B cell (primary cell): ENCODE results near the gene SH3GL3. TPM values are rescaled to one million over a fixed set of nuclear protein-coding genes. Genes with fewer than 3 reads are reported as not detected.

ENCODE experiments used
- ATAC-seq: fragments of 200-7000 bp; cut with Tn5 transposase; one replicate; pipeline ENCODE4 v1.10.0; 2021; ENCODE audit warnings: low read depth, mild to moderate bottlenecking, moderate number of reproducible peaks, moderate library complexity
- CTCF ChIA-PET: fragments of 350-600 bp; sonication (Branson Sonifier 250); formaldehyde crosslinking; loops from one replicate; lab custom pipeline; 2021; ENCODE audit warnings: antibody characterized with exemption, inconsistent platforms; lab: Charles Lee
- POLR2A ChIA-PET: fragments of 350-600 bp; sonication (Branson Sonifier 250); formaldehyde crosslinking; loops from one replicate; lab custom pipeline; 2021; ENCODE audit warnings: antibody characterized with exemption; lab: Charles Lee
- DNase-seq: peaks from one replicate; pipeline ENCODE4 v3.0.0; 2013
- H2AFZ ChIP-seq: 2 replicates; pipeline ENCODE4 v1.6.1; 2012; ENCODE audit warnings: mild to moderate bottlenecking, low read depth, low read length; ENCODE audit not compliant: insufficient read depth, poor library complexity, severe bottlenecking
- H3K27ac ChIP-seq, 2 donors: 1 replicate in 1 of 2; 2 replicates in 1 of 2; pipeline ENCODE4 v1.5.1; 2012 to 2013; ENCODE audit warnings: low read length in 2 of 2, mild to moderate bottlenecking in 2 of 2, moderate library complexity in 1 of 2
- H3K27me3 ChIP-seq, 4 experiments: fragments of 200-600 bp in 1 of 4; sonication (generic) in 1 of 4; replicated peaks in 1 of 4; 1 replicate in 2 of 4; 2 replicates in 2 of 4; pipeline versions ENCODE4 v1.6.1 to v1.7.0; 2013 to 2016; ENCODE audit warnings: low read length in 3 of 4, mild to moderate bottlenecking in 2 of 4, mixed read lengths in 1 of 4, moderate library complexity in 1 of 4; ENCODE audit not compliant: insufficient read depth in 4 of 4, control insufficient read depth in 3 of 4; ENCODE audit errors: control extremely low read depth in 1 of 4
- H3K36me3 ChIP-seq, 2 experiments: replicated peaks in 1 of 2; 1 replicate in 1 of 2; 2 replicates in 1 of 2; pipeline versions ENCODE4 v1.6.1 to v1.7.1; 2013; ENCODE audit warnings: low read length in 1 of 2; ENCODE audit not compliant: insufficient read depth in 2 of 2, control insufficient read depth in 1 of 2; ENCODE audit errors: control extremely low read depth in 1 of 2, extremely low read depth in 1 of 2
- H3K4me1 ChIP-seq, 2 donors: fragments of 200-600 bp in 1 of 2; sonication (generic) in 1 of 2; 1 replicate in 1 of 2; 2 replicates in 1 of 2; pipeline versions ENCODE4 v1.5.1 to v1.6.1; 2013 to 2017; ENCODE audit warnings: low read length in 2 of 2; ENCODE audit not compliant: control insufficient read depth in 2 of 2, insufficient read depth in 2 of 2
- H3K4me2 ChIP-seq: replicated peaks from 2 replicates; pipeline ENCODE3; 2012; ENCODE audit warnings: mild to moderate bottlenecking, low read depth, low read length; ENCODE audit not compliant: poor library complexity, severe bottlenecking
- H3K4me3 ChIP-seq, 5 experiments: fragments of 200-600 bp in 1 of 5; sonication (generic) in 1 of 5; 1 replicate in 3 of 5; 2 replicates in 2 of 5; pipeline versions ENCODE4 v1.5.1 to v1.7.0; 2011 to 2016; ENCODE audit warnings: low read length in 4 of 5, mild to moderate bottlenecking in 4 of 5, low read depth in 2 of 5, control low read depth in 1 of 5, moderate library complexity in 1 of 5; ENCODE audit not compliant: insufficient read depth in 1 of 5; ENCODE audit errors: control extremely low read depth in 1 of 5, extremely low read depth in 1 of 5
- H3K79me2 ChIP-seq: fragments of 200-600 bp; sonication (generic); one replicate; pipeline ENCODE4 v1.6.0; 2016; ENCODE audit warnings: low read length; ENCODE audit not compliant: control insufficient read depth, insufficient read depth
- H3K9ac ChIP-seq: fragments of 200-600 bp; sonication (generic); 2 replicates; pipeline ENCODE4 v1.6.1; 2017; ENCODE audit warnings: mild to moderate bottlenecking, low read length, moderate library complexity
- H3K9me3 ChIP-seq, 3 donors: one replicate each; pipeline versions ENCODE4 v1.6.1 to v1.7.1; 2013; ENCODE audit warnings: low read length in 2 of 3; ENCODE audit not compliant: control insufficient read depth in 2 of 3, insufficient read depth in 1 of 3; ENCODE audit errors: control extremely low read depth in 1 of 3
- H4K20me1 ChIP-seq: 2 replicates; pipeline ENCODE4 v1.6.0; 2012; ENCODE audit warnings: mild to moderate bottlenecking, low read length; ENCODE audit not compliant: insufficient read depth, control insufficient read depth, poor library complexity, severe bottlenecking
- H3K27ac Mint-ChIP-seq: one replicate; pipeline ENCODE4 v1.8.0; 2021; ENCODE audit warnings: mixed read lengths
- H3K27me3 Mint-ChIP-seq: one replicate; pipeline ENCODE4 v1.8.0; 2021; ENCODE audit warnings: mixed read lengths
- H3K4me1 Mint-ChIP-seq: one replicate; pipeline ENCODE4 v1.8.0; 2021; ENCODE audit warnings: mixed read lengths
- H3K4me3 Mint-ChIP-seq: one replicate; pipeline ENCODE4 v1.8.0; 2021; ENCODE audit warnings: mixed read lengths
- H3K9me3 Mint-ChIP-seq: one replicate; pipeline ENCODE4 v1.8.0; 2022; ENCODE audit warnings: mixed read lengths; ENCODE audit not compliant: insufficient read depth
- CTCF ChIP-seq: fragments of 200-600 bp; IDR thresholded peaks from one replicate; pipeline ENCODE4 v1.8.0; 2022; ENCODE audit warnings: antibody characterized with exemption, mild to moderate bottlenecking
- EZH2 ChIP-seq: IDR thresholded peaks from 2 replicates; pipeline ENCODE4 v1.6.1; 2012; ENCODE audit warnings: borderline replicate concordance, low read depth, mild to moderate bottlenecking, moderate library complexity, low read length; ENCODE audit not compliant: insufficient read depth, poor library complexity, severe bottlenecking
- WGBS: methylation state at CpG from one replicate; pipeline ENCODE4 v1.1.5; 2013; ENCODE audit warnings: missing lambda C conversion rate; ENCODE audit not compliant: insufficient coverage; 5-methylcytosine and 5-hydroxymethylcytosine counted together
- intact Hi-C: fragments of 100-400 bp; cut with micrococcal nuclease; formaldehyde crosslinking; loops from one replicate; pipeline ENCODE4 v1.10.0; 2022
- polyA plus RNA-seq: library from polyadenylated mRNA; depleted of rRNA; stranded (reverse); fragments of >200 nt; gene quantifications from 2 replicates; pipeline ENCODE4 v1.2.3, GENCODE V29; 2012
- total RNA-seq, 2 donors: library from RNA; stranded (reverse); fragments of 120-200 nt in 1 of 2; gene quantifications; 1 replicate in 1 of 2; 2 replicates in 1 of 2; pipeline versions ENCODE4 v1.2.3 to v1.2.4, GENCODE V29; 2013 to 2022

SH3GL3 gene
- total and polyA plus RNA-seq, 2 donors (not counting 1 experiment from before 2014, with no cell fraction given) = not detected

GRCh38 chr15:83587091-83587490 is 139.9 kb downstream of the SH3GL3 start:
- TF ChIP-seq EZH2 (no peak), CTCF (no peak)
- CTCF ChIA-PET = interaction anchor here (1.9 kb wide), 1 partner anchor 27 kb away, joined by 5 read pairs; no protein-coding TSS in a partner anchor
- ATAC-seq (no peak), DNase-seq (no peak)
- no peak overlapping the region for H3K4me3 ChIP-seq
- H4K20me1 ChIP-seq = no peaks in the 10 kb centered on the region
- H3K9me3 ChIP-seq = no peaks in the 10 kb centered on the region
- intact Hi-C loops = no loop called here
- no peaks in the 10 kb centered on the region for H3K4me1 ChIP-seq
- 89% methylated on average over 2 of the region's 3 CpGs for WGBS
- no peak overlapping the region for H3K27ac ChIP-seq
- Mint-ChIP-seq H3K4me1 (no peaks in the 10 kb centered on the region), H3K27ac (no peak overlapping the region), H3K9me3 (no peaks in the 10 kb centered on the region), H3K4me3 (no peak overlapping the region), H3K27me3 (no peaks in the 10 kb centered on the region)
- no peak overlapping the region for H2AFZ ChIP-seq
- POLR2A ChIA-PET = no interaction called here
- no peak overlapping the region for H3K4me2 ChIP-seq
- no peaks in the 10 kb centered on the region for H3K79me2 ChIP-seq
- H3K36me3 ChIP-seq = no peaks in the 10 kb centered on the region
- no peaks in the 10 kb centered on the region for H3K27me3 ChIP-seq
- H3K9ac ChIP-seq = no peak overlapping the region

GRCh38 chr15:83588441-83588840 is 141.3 kb downstream of the SH3GL3 start:
- ChIA-PET POLR2A (no interaction called here), CTCF (no interaction called here)
- no peak overlapping the region for H3K27ac ChIP-seq
- H3K4me1 Mint-ChIP-seq = no peaks in the 10 kb centered on the region
- no peak overlapping the region for H2AFZ ChIP-seq
- H3K27me3 ChIP-seq = no peaks in the 10 kb centered on the region
- H3K79me2 ChIP-seq = no peaks in the 10 kb centered on the region
- TF ChIP-seq EZH2 (no peak), CTCF (no peak)
- WGBS = 92% methylated on average over 4 of the region's 5 CpGs
- peaks cover 5% of the 10 kb centered on the region for H3K27me3 Mint-ChIP-seq
- no peaks in the 10 kb centered on the region for H4K20me1 ChIP-seq
- H3K9me3 ChIP-seq = no peaks in the 10 kb centered on the region
- intact Hi-C loops = no loop called here
- H3K9me3 Mint-ChIP-seq = no peaks in the 10 kb centered on the region
- no peak overlapping the region for H3K4me3 Mint-ChIP-seq
- no peaks in the 10 kb centered on the region for H3K36me3 ChIP-seq
- H3K4me1 ChIP-seq = no peaks in the 10 kb centered on the region
- DNase-seq (no peak), ATAC-seq (no peak)
- no peak overlapping the region for H3K4me3 ChIP-seq
- no peak overlapping the region for H3K4me2 ChIP-seq
- H3K9ac ChIP-seq = no peak overlapping the region
- H3K27ac Mint-ChIP-seq = no peak overlapping the region
